Measurements from ENCODE around the gene UBTF. TPM values are rescaled to one million over a fixed set of nuclear protein-coding genes. Genes with fewer than 3 reads are reported as not detected.

Gene UBTF
- total and polyA plus RNA-seq, 9 of the 15 experiments (the other 6 are each of a cell fraction or from before 2014, with no cell fraction given), result 1.2 to 113 (median 83.6) TPM

GRCh38 chr17:44266402-44267164 is 47.1 kb upstream of the UBTF start (continued):
- TF ChIP-seq MGA (IDR thresholded peaks at IDR 0.05), result no peak
- TF ChIP-seq ZNF592 (IDR thresholded peaks at IDR 0.05), result peak; percentile 66; the same call in 1 of the 2 replicates
- TF ChIP-seq THRA (IDR thresholded peaks at IDR 0.05), result no peak
- TF ChIP-seq NFXL1 (CRISPR knock-in tag; IDR thresholded peaks at IDR 0.05), result no peak
- TF ChIP-seq MEF2A (IDR thresholded peaks at IDR 0.05; ENCODE audit: control insufficient read depth, low read depth, low read length), result peak; percentile 66; the same call in 1 of the 2 replicates
- no peak for TF ChIP-seq ZNF354B (CRISPR knock-in tag; IDR thresholded peaks at IDR 0.05)
- no peak for TF ChIP-seq HDGF (IDR thresholded peaks at IDR 0.05)
- TF ChIP-seq SLC30A9 (CRISPR knock-in tag; IDR thresholded peaks at IDR 0.05), result no peak
- TF ChIP-seq BRCA1 (IDR thresholded peaks at IDR 0.05), result no peak
- TF ChIP-seq BRCA1 (CRISPR knock-in tag; IDR thresholded peaks at IDR 0.05), result no peak

Measured in K562 (cell line).